Hepatocyte (in vitro differentiated cells): Measurements from ENCODE around the gene ZNF407.

Experiments
- CTCF ChIP-seq: fragments of 200-600 bp; sonication (generic); IDR thresholded peaks from 2 replicates; pipeline ENCODE4 v1.5.1; 2016; ENCODE audit warnings: antibody characterized with exemption, mild to moderate bottlenecking; ENCODE audit not compliant: poor library complexity
- EZH2 ChIP-seq: fragments of 200-600 bp; sonication (generic); IDR thresholded peaks from 2 replicates; pipeline ENCODE4 v1.6.1; 2016; ENCODE audit warnings: antibody characterized with exemption, mild to moderate bottlenecking, borderline replicate concordance
- EZH2phosphoT487 ChIP-seq: fragments of 200-600 bp; sonication (generic); IDR thresholded peaks from one replicate; pipeline ENCODE4 v1.6.1; 2018; ENCODE audit warnings: antibody characterized with exemption, mild to moderate bottlenecking, low read depth, moderate library complexity; ENCODE audit not compliant: unreplicated experiment, severe bottlenecking

GRCh38 chr18:74996996-74997395 lies 399.3 kb downstream of the ZNF407 start:
- TF ChIP-seq CTCF (no peak), EZH2 (no peak), EZH2phosphoT487 (no peak)
